GM12875 (cell line): Measurements from ENCODE around the gene FASTK.

Source experiments
- H3K4me3 ChIP-seq: one replicate; pipeline ENCODE4 v1.5.1; 2011; ENCODE audit warnings: low read depth, low read length, control low read depth
- TF ChIP-seq, protein P1 (sequence below): IDR thresholded peaks from 2 replicates; pipeline ENCODE4 v1.5.1; 2011; ENCODE audit warnings: low read depth, mild to moderate bottlenecking, control low read depth, inconsistent platforms, low read length, moderate library complexity, borderline replicate concordance; ENCODE audit not compliant: insufficient read depth

FASTK gene

DNA sequence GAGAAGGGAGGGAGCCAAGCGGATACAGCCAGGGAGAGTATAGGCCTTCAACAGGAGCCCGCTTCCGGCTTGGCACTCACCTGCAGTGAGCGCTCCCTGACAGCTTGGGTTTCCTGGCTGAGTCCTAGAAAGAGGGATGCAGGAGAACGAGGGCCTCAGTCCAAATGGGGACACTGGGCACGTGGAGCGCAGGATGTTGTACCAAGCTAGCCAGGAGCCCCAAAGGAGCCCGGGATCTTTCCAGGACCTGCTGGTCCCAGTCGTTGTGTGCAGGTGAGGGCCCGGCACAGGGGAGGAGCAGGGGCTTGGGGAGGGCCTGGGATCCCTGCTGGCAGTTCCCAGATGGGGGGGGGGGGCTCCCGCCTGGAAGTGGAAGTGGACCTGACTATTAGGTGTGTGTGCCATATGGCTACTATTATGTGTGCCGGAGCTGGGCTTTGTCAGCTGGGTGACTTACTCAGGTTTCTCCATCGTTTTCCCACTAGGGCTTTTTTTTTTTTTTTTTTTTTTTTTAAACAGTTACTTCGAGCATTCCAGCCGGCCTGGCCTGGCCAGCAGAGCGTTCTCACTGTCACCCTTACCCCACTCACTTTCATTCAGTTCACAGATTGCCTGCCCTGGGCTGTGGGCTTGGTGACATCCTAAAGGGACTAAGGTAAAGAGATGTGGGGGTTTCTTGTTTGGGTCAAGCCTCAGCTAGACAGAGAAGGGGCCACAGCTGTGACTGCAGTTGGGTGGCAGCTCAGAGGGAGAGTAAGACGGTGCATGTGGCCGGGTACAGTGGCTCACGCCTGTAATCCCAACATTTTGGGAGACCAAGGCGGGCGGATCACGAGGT lies 9.5 kb upstream of the FASTK start:
- TF ChIP-seq, protein P1, sequence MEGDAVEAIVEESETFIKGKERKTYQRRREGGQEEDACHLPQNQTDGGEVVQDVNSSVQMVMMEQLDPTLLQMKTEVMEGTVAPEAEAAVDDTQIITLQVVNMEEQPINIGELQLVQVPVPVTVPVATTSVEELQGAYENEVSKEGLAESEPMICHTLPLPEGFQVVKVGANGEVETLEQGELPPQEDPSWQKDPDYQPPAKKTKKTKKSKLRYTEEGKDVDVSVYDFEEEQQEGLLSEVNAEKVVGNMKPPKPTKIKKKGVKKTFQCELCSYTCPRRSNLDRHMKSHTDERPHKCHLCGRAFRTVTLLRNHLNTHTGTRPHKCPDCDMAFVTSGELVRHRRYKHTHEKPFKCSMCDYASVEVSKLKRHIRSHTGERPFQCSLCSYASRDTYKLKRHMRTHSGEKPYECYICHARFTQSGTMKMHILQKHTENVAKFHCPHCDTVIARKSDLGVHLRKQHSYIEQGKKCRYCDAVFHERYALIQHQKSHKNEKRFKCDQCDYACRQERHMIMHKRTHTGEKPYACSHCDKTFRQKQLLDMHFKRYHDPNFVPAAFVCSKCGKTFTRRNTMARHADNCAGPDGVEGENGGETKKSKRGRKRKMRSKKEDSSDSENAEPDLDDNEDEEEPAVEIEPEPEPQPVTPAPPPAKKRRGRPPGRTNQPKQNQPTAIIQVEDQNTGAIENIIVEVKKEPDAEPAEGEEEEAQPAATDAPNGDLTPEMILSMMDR: no peak
- H3K4me3 ChIP-seq: no peak overlapping the region

DNA sequence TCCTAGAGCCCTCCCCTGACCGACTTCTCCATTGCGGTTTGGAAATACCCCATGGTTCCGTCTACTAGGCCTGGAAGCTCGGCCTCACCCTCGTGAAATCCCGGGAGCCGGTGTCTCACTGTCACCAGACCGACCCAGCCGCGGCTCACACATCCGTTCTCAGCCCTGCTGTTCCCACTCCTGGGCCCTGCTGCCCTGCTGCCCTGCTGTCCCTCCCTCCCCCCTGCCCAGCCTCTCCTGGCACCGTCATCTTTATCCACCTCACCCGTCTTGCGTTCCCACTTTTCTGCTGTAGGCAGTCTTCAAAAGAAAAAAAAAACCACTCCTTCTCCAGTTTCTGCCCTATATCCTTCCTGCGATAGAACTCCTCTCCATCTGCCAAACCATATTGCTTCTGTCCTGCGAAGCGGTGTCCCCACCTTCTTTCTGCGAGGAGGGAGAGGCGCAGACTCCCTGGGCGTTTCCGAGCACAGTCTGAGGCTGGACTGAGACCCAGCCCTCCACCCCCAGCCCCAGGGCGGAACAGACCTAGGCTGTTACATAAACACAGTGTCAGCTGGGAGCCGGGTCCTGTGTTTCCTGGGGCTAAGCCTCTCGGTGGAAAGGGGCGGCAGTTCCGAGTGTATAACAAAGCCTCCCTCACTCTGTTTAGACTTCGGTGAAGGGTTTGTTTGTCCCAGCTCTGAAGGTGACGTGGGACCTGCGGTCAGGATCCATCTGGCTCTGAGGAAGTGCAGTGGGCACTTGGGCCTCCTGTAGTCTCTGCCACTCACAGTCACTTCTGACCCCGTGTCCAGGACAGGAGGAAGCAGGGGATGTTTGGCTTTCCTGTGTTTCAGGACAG lies 8.5 kb upstream of the FASTK start:
- TF ChIP-seq, protein P1: no peak
- peak overlapping the region; percentile 33 for H3K4me3 ChIP-seq

DNA sequence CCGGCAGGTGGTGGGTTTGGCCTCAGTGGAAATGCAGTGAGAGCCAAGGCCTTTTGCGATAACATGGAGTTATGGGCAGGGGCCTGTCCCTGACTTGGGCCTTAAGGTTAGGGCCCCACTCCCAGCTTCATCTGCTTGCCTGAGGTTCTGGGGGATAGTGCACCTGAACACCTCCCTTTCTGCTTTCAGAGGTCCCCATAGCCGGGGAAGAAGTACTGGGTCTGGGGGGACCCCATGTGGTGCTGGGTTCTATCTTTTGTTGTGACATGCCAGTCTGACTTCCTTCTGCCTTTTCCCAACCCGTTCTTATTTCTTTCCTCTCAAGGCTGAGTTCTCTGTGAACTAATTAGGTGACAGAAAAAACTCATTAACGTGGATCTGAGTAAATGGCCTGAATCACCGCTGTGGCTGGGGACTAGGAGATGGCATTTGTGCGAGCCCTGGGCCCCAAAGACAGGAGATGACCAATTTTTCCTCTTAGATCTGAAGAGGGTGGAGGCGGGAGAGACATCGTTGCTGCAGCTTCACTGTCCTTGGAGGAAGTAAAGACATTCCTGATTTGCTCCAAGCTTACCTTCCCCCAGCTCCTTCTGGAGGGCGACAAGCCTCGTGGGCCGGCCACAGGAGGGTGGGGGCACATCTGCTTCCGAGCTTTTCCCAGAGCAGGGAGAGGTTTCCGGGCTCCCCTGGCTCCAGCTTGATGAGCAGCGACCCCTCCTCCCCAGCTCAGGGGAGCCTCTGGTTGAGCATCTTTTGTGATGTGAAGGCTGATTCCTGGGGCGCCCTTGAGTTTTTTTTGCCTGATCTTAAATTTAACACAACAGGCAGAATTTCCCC lies 7.6 kb upstream of the FASTK start:
- TF ChIP-seq, protein P1: no peak

DNA sequence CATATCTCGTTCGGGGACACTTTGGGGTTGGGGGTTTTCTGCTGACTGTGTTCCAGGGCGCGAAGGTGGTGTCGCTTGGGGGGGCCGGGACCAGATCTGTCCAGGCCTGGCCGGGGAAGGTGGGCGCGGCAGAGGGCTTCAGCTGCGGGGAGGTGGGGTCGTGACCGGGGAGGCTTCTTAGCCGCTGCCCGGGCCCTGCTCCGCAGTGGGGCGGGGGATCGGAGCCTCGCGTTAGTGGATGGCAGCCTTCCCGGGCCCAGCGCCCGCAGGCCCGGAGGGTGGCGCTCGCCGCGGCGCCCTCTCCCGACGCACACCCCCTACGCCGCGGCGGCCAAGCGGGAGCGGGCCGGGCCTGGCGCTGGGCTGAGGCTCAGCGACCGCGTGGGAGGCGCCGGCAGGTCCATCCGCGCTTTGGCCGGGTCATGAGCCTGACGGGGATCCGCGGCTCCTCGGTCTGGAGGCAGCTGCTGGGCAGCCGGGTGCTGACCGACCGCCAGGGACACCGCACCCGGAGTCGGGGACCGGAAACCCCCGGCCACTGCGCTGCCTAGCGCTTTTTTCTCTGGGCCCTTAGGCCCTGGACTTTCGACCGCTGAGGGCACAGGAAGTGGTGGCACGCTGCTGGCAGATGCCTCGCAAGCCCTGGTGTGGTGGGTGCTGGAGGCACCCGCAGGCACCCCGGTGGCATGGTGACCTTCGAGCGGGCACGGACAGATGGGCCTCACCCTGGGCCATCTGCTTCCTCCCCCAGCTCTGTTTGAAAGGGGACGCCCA lies 6.8 kb upstream of the FASTK start:
- TF ChIP-seq, protein P1: peak; percentile 41; the same call in 1 of the 2 replicates
- H3K4me3 ChIP-seq: peak overlapping the region; percentile 73

More for the DNA sequence above, 7.6 kb upstream of the FASTK start:
- H3K4me3 ChIP-seq: peak overlapping the region; percentile 73

DNA sequence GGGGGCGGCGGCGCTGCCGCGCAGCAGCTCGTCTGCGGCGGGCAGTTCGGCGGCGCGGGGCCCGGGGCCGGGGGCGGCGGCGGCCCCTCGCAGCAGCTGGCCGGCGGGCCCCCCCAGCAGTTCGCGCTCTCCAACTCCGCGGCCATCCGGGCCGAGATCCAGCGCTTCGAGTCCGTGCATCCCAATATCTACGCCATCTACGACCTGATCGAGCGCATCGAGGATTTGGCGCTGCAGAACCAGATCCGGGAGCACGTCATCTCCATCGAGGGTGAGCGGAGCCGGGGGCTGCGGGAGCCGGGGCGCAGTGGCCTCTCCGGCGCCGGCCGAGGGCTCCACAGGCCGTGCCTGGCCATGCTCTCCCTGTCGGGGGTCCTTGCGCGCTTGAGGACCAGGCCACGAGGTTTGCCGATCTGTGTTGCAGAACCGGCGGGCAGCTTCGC lies 6.2 kb upstream of the FASTK start:
- H3K4me3 ChIP-seq: peak overlapping the region; percentile 73
- TF ChIP-seq, protein P1: no peak
